ENCODE results near the gene CLCA1.

The CLCA1 gene, protein sequence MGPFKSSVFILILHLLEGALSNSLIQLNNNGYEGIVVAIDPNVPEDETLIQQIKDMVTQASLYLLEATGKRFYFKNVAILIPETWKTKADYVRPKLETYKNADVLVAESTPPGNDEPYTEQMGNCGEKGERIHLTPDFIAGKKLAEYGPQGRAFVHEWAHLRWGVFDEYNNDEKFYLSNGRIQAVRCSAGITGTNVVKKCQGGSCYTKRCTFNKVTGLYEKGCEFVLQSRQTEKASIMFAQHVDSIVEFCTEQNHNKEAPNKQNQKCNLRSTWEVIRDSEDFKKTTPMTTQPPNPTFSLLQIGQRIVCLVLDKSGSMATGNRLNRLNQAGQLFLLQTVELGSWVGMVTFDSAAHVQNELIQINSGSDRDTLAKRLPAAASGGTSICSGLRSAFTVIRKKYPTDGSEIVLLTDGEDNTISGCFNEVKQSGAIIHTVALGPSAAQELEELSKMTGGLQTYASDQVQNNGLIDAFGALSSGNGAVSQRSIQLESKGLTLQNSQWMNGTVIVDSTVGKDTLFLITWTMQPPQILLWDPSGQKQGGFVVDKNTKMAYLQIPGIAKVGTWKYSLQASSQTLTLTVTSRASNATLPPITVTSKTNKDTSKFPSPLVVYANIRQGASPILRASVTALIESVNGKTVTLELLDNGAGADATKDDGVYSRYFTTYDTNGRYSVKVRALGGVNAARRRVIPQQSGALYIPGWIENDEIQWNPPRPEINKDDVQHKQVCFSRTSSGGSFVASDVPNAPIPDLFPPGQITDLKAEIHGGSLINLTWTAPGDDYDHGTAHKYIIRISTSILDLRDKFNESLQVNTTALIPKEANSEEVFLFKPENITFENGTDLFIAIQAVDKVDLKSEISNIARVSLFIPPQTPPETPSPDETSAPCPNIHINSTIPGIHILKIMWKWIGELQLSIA

DNA sequence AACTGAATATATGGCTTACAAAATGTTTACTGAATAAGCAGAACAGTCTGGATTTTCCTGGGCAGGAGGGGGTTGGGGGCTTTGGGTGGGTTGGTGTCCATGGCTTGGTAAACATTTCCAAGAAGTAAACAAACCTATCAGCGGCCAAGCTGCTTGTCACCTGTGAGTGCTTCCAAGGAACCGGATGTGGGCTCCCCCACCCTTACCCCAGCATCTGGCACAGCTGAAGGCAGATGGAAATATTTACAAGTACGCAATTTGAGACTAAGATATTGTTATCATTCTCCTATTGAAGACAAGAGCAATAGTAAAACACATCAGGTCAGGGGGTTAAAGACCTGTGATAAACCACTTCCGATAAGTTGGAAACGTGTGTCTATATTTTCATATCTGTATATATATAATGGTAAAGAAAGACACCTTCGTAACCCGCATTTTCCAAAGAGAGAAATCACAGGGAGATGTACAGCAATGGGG lies at the start of gene CLCA1:
CLCA1 (plus strand) TSS at position 427 of the 477 bp plus-strand sequence; CDS start at position 472, 45 bp downstream.
- DNase-seq (ENCODE audit: low read depth): no peak

- no peak for DNase-seq (ENCODE audit: low read depth)
Observed at GRCh38 chr1:86419277-86419903, 49.3 kb upstream of the CLCA1 start.

GRCh38 chr1:86421601-86422280 lies 47.0 kb upstream of the CLCA1 start:
- DNase-seq (ENCODE audit: low read depth): no peak

DNA sequence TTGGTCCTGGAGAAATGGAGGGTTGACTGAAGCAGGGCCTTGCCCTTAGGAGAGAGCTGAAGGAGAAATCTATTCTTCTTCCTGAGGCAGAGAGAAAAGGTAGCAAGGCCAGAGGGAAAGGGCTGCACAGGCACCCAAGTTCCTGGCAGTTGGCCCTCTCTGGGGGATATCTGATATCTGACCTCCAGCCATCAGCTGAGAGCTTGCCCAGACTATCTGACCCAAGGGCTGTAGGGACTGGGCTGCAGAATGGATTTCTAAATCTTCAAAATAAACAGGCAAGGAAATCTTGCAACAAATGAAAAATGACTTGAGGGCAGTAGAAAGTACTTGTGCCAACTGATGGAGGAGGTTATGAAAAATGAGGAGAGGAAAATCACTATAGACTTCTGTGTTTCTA lies 45.3 kb upstream of the CLCA1 start:
- no peak for DNase-seq (ENCODE audit: low read depth)

DNA sequence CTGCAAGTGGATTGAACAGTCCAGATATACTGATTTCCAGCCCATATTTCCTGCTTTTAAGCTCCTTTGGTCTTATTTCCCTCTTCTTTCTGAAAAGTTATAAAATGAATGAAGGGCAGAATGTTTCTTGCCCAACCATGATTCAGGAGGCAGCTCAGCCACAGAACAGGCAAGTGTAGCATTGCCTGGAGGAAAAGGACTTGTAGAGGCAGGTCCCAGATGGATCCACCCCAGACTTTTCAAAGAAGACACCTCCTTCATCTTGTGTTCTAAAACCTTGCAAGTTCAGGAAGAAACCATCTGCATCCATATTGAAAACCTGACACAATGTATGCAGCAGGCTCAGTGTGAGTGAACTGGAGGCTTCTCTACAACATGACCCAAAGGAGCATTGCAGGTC lies 44.9 kb upstream of the CLCA1 start, which contains the start of gene CLCA2:
CLCA2 (plus strand) TSS at position 299 of the 400 bp plus-strand sequence; CDS start at position 376, 77 bp downstream.
- no peak for DNase-seq (ENCODE audit: low read depth)

GRCh38 chr1:86429122-86429725 lies 39.5 kb upstream of the CLCA1 start:
- no peak for DNase-seq (ENCODE audit: low read depth)

DNA sequence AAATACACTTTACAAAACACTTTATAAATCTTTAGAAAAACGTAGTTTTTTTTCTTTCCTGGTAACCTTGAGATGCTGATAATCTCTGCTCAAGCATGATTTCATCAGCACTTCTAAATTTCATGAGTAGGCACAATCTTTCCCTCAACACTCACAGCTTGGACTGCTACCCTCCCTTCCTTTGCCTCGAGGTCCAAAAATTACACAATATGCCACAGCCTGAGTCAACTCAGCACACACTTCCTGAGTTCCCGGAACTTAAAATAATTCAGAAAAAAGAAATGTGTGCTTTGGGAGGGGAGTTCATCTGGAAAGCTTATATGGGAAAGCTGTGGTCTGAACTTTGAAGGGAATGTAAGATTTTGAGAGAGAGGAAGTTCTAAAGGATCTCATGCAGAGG lies 38.9 kb upstream of the CLCA1 start:
- no peak for DNase-seq (ENCODE audit: low read depth)

DNA sequence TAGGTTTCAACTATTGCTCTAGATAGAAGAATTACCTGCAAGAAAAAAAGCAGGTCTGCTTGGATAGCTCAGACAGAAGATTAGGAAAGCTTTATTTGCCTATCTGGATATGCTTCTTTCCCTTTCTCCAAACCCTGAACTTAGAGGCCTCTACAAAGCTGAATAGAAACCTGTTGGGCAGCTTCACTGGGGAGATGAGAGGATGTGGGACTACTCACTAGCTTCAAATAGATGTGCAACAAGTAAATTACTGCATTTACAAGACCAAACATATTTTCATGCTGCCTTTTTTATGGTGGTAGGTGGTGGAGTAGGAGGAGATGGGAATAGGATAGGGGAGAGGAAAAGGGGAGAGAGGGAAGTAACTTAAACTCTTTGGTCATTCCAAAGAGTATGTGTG lies 38.4 kb upstream of the CLCA1 start:
- DNase-seq (ENCODE audit: low read depth): no peak

GRCh38 chr1:86434059-86434458 lies 34.7 kb upstream of the CLCA1 start:
- no peak for DNase-seq (ENCODE audit: low read depth)

GRCh38 chr1:86435327-86435726 lies 33.4 kb upstream of the CLCA1 start:
- no peak for DNase-seq (ENCODE audit: low read depth)

DNA sequence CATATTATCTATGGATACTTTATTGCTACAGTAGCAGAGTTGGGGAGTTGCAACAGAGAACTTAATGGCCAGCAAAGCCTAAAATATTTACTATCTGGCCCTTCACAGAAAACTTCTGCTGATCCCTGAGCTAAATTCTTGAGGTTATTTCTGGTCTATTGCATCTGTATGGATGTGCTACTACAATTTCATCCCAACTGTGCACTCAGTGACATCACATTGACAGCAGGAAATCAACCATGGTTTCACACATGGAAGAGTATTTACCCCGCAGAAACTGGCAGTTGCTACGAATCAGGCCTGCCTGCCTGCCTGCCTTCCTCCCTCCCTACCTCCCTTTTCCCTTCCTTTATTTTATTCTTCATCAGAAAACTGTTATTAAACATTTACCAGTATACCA lies 32.7 kb upstream of the CLCA1 start:
- DNase-seq (ENCODE audit: low read depth): no peak

DNA sequence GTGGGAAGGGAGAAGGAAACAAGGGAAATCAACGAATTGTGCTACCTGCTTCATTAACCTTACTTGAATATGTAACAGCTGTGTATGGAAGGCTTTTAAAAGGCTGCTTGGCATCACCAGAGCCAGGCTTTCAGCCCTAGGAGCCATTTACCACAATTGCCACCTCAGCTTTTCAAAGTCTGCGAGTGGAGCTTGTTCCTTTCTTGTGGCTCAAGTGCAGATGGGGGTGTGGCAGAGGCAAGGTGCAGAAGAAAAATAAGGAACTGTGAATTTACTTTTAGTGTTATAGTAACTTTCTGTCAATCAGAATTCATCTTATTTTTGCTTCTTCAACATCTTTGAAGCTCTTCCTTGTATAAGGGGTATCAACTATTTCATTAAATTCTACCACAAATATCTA lies 27.1 kb upstream of the CLCA1 start:
- no peak for DNase-seq (ENCODE audit: low read depth)

DNA sequence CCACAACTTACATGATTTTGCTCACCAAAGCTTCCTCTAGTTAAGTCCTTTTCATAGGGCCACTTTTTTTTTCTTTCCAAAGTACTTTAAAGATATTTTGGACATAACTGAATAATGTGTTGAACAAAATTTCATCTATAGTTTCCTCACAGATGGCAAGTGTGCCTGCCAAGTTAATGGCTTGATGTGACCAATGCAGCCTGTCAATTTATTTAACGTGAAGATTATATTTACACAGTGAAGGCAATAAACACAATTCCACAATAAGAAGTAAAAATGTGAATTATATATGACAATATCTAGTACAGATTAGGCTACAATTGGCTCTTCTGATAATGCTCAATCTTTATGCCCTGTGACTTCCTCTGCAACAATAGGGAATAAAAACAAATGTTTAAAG lies 26.7 kb upstream of the CLCA1 start:
- DNase-seq (ENCODE audit: low read depth): no peak

GRCh38 chr1:86445919-86446318 lies 22.8 kb upstream of the CLCA1 start:
- DNase-seq (ENCODE audit: low read depth): no peak

- no peak for DNase-seq (ENCODE audit: low read depth)
Observed at GRCh38 chr1:86447198-86447790, 21.4 kb upstream of the CLCA1 start.

- DNase-seq (ENCODE audit: low read depth): no peak
Observed at GRCh38 chr1:86448670-86449069, 20.1 kb upstream of the CLCA1 start.

- no peak for DNase-seq (ENCODE audit: low read depth)
Observed at GRCh38 chr1:86449103-86449502, 19.6 kb upstream of the CLCA1 start.

DNA sequence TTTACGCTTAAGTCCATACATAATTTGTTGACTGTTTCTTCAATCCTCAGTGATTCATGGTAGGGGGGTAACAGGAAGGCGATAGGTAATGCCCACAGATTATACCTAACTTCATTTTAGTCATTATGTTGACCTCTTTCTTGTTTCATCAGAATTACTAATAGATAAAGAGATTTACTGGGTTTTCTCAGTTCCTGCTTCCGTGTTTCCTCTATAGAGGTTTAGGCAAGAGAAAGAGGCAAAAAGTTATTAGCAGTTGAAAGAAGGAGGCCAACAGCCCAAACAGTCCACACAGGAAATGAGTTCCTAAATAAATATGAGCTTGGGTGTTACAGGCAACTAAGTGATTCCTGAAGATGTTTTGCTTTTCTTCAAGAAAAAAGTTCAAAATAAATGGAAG lies 17.9 kb upstream of the CLCA1 start:
- no peak for DNase-seq (ENCODE audit: low read depth)

DNA sequence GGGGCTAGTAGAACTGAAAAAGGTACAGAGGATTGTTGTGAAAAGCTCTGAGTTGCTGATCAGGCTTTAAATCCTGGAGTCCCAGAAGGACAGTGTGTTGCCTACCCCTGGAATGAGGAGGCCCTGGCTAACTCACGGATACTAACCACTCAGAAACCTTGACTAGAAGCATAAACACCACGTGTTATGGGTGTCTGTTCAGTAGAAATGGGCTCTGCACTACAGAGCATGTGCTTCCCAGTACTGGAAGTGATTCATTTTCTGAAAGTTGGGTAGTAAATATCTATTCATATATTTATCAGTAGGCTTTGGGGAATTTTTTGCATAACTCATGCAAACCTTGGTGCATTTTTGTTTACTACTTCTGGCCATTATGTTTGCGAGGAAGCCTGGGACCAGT lies 15.1 kb upstream of the CLCA1 start:
- DNase-seq (ENCODE audit: low read depth): no peak

DNA sequence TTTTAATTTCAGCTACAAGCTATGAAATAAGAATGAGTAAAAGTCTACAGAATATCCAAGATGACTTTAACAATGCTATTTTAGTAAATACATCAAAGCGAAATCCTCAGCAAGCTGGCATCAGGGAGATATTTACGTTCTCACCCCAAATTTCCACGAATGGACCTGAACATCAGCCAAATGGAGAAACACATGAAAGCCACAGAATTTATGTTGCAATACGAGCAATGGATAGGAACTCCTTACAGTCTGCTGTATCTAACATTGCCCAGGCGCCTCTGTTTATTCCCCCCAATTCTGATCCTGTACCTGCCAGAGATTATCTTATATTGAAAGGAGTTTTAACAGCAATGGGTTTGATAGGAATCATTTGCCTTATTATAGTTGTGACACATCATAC lies 13.7 kb upstream of the CLCA1 start:
- DNase-seq (ENCODE audit: low read depth): no peak

DNA sequence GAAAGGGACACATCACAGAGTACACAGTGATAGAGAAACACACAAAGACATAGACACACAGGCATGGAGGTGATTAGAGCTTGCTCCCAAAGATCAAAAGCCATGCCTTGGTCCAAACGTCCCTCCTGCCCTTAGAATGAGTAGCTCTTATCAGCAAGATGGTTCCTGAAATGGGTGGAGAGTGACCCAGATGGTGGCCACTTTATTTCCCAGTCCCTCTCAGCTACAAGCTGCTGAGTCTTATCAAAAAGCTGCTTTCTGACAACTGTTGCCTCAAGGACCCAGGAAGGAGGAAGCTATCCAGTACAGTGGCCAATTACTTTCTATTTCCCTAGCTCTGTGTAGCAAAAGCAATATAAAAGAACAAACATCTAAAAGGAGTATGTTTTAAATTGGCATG lies 7.7 kb upstream of the CLCA1 start:
- no peak for DNase-seq (ENCODE audit: low read depth)

Data from activated T-cell treated with anti-CD3 and anti-CD28 coated beads for 24 hours (primary cell).